H1 (cell line): Measurements from ENCODE around the gene GBP7. TPM values are rescaled to one million over a fixed set of nuclear protein-coding genes. Genes with fewer than 3 reads are reported as not detected.

Experiments used
- HDAC2 ChIP-seq, 2 experiments: fragments of 300-600 bp in 1 of 2; sonication (generic) in 1 of 2; IDR thresholded peaks; 2 replicates each; pipeline ENCODE4 v1.6.1; 2011 to 2012; ENCODE audit warnings: low read depth in 2 of 2, low read length in 2 of 2, mild to moderate bottlenecking in 2 of 2, moderate library complexity in 2 of 2, borderline replicate concordance in 1 of 2, inconsistent platforms in 1 of 2
- RAD21 ChIP-seq, 2 experiments: IDR thresholded peaks in 1 of 2; conservative IDR thresholded peaks in 1 of 2; 2 replicates each; pipeline ENCODE4 v1.6.1; 2011; ENCODE audit warnings: low read depth in 2 of 2, low read length in 2 of 2, improper control_type of control experiment in 1 of 2, inconsistent platforms in 1 of 2, mild to moderate bottlenecking in 1 of 2, moderate library complexity in 1 of 2
- TAF7 ChIP-seq: optimal IDR thresholded peaks from 2 replicates; pipeline ENCODE3; 2011; ENCODE audit warnings: low read depth, mild to moderate bottlenecking, inconsistent platforms, low read length, moderate library complexity, borderline replicate concordance
- TEAD4 ChIP-seq: IDR thresholded peaks from 2 replicates; pipeline ENCODE4 v1.6.1; 2012; ENCODE audit warnings: low read depth, low read length, inconsistent platforms, mixed read lengths
- polyA plus RNA-seq, 7 experiments: library from polyadenylated mRNA; depleted of rRNA in 3 of 7; stranded (reverse) in 5 of 7; unstranded in 2 of 7; fragments of >200 nt in 5 of 7; fragments of 200-250 nt in 2 of 7; gene quantifications; 1 replicate in 5 of 7; 2 replicates in 1 of 7; 4 replicates in 1 of 7; pipeline versions ENCODE4 v1.2.1 to v1.2.3, GENCODE V29; 2011 to 2013; ENCODE audit warnings: missing spikeins in 2 of 7, mixed read lengths in 2 of 7
- total RNA-seq: library from RNA; stranded (reverse); fragmentation: NEBNext Ultra II Directional; extraction: Animal tissue kit (Norgen Biotek cat#: 25700); gene quantifications from 2 replicates; pipeline ENCODE4 v1.2.1, GENCODE V29; 2021

GBP7 gene
- total and polyA plus RNA-seq, 2 of the 8 experiments (the other 6 are each of a cell fraction or from before 2014, with no cell fraction given) = not detected

DNA sequence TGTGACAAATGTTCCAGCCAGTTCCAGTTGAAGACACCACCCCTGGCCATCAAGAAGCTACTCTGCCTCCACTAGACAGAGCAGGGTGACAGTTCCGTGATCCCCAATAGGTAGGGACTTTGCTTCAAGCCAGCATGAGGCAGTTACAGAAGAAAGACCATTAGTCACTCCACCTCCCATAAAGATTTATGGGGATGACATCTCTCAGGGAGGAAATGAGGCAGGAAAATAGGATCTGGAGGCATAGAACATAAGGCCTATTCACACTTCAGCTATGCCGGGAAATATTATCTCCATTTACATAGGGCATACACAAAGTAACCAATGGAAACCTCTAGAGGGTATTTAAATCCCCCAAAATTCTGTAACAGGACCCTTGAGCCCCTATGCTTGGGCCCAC is 3.5 kb upstream of the GBP7 start (continued):
- TF ChIP-seq HDAC2 (IDR thresholded peaks at IDR 0.05; ENCODE audit: borderline replicate concordance in 1 of 2, low read depth in 2 of 2, low read length in 2 of 2) (no peak), TEAD4 (no peak), TAF7 (no peak), RAD21 (IDR thresholded peaks at IDR 0.05 in 1 of 2, conservative IDR thresholded peaks at IDR 0.05 in 1 of 2; ENCODE audit: low read depth in 2 of 2, low read length in 2 of 2) (no peak)
